GM19099 (cell line): ENCODE data around the gene ANXA5.

ENCODE experiments used
- POLR2A ChIP-seq: IDR thresholded peaks from 3 replicates; pipeline ENCODE4 v1.6.1; 2011; ENCODE audit warnings: low read depth; ENCODE audit not compliant: insufficient read length; ENCODE audit errors: extremely low read depth

ANXA5 gene

GRCh38 chr4:121642876-121643585 lies 53.7 kb downstream of the ANXA5 start:
- no peak for TF ChIP-seq POLR2A

GRCh38 chr4:121642292-121642691 lies 54.5 kb downstream of the ANXA5 start:
- no peak for TF ChIP-seq POLR2A

GRCh38 chr4:121633653-121634052 lies 63.1 kb downstream of the ANXA5 start:
- no peak for TF ChIP-seq POLR2A

- no peak for TF ChIP-seq POLR2A
Measured at GRCh38 chr4:121632636-121633035, 64.1 kb downstream of the ANXA5 start.
